Hippocampal formation (tissue), 2 donors: ENCODE data around the gene TMEM86B.

Experiments used
- DNase-seq, 2 donors: peaks; one replicate each; lab custom pipeline; 2025; lab: John Stamatoyannopoulos, UW

TMEM86B gene

DNA sequence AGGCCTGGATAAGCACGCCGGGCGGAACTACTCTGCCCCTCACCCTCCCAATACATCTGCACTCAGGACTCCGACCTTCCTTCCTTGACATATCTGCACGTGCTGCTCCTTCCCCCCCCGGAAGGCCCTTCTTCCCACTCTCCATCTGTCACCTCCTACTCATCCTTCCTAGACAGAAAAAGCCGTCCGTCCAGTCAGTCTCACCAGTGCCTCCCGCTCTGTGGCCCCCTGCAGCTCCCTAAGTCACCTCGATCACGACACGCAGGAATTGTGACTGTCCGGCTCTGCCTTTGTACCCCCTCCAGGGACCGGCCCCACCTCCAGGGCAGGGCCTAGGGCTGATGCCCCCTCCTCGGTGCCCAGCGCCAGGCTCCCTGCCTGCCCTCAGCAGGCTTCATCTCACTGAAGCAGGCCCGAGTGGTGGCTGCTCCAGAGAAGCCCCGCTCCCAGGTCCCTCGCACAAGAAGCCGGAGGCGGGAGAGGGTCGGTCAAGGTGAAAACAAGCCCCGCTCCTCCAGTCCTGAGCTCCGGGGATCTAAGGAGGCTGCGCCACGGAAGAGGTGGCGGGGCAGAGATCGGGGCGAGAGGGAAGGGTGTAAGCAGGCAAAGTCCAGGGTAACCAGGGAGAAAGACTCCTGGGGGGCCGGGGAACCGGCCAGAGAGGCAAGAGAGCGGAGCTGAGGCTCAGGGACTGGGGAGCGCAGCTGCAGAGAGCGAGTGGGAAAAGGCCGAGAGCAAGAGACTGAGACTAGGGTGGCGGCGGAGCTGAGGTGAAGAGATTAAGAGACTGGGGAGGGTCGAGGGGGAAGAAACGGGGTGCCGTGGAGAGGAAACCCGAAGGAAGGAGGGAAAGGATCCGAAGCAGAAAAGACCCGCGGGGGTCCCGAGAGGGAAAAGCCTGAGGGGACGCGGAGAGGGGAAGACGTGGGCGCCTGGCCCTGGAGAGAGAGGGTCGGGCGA is 29.2 kb upstream of the TMEM86B start:
- DNase-seq: no peak

DNA sequence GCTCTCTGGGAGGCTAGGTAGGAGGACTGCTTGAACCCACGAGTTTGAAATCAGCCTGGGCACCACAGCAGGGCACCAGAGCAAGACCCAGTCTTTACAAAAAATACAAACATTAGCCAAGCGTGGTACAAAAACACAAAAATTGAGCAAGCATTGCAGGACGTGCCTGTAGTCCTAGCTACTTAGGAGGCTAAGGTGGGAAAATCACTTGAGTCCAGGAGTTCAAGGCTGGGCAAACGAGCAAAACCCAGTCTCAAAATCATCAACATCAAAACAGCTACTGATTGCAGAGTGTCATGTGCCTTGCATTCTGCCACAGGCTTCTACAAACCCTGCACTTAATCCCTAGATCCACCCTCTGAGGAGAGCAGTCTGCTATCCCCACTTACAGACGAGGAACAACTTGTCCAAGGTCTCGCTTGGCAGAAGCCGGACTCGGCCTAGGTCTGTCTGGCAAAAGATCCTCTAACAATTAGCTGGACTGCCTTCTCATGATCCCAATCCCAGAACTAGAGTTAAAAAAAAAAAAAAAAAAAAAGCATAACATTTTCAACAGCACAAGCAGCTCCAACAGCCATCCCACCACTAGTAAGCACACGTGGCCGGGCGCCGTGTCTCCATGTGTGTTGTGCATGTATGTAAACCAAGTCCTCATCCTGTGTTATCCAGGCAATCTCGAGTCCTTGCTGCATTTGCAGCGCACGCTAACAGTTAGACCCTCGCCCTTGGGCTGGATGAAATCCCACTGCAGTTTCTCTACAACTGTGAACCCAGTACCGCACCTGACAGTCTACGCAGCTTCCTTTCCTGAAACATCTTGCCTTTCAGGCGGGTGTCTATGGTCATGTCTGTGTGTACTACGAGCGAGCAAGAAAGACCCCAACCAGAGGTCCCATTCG is 28.2 kb upstream of the TMEM86B start:
- DNase-seq: no peak

DNA sequence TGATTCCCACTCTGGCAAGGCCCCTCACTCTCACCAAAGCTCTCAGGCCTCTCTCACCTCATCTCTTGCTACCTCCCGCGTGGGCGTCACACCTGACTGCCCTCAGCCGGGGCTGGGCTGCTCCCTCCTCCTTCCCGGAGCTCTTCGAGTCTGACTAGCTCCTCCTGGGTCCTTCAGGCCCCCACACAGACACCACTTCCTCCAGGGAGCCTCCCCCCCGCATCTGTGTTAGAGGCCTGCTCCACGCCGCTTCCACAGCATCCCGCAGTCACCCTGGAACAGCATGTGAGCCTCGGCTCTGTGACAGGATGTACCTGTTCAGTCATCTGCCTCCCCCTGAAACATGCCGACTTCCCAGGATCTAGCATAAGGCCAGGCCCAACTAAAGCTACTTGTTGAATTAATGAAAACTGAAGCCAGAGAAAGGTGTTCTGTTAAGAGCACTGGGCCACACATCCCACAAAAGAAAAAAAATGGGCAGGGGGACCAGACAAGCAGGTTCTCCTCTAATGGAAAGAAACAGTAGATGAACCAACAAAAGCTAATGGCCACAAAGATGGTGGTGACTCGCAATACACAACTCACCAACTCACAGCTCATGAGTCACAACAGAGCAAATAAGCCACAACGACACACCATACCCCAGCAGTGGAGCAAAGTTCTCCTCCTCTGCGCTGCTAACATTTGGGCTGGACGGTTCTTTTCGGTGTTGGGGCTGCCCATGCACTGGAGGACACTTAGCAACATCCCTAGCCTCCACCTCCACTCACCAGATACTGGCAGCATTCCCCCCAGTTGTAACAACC is 27.3 kb upstream of the TMEM86B start:
- no peak for DNase-seq

DNA sequence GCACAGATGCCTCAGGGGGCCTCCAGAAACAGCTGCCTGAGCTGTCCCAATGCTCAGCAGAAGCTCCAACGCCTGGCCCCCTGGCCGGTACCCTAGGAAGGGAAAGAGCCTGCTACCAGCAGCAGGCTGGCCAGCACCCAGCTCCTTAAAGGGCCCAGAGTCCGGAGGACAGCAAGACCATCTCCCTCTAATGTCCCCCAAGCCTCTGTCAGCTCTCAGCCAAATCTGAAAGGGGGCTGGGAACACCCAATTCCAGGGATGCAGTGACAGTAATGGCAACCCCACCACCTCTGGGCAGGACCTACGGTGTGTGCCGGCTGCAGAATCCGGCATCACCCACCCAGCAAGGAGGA is 26.0 kb upstream of the TMEM86B start:
- DNase-seq: no peak

DNA sequence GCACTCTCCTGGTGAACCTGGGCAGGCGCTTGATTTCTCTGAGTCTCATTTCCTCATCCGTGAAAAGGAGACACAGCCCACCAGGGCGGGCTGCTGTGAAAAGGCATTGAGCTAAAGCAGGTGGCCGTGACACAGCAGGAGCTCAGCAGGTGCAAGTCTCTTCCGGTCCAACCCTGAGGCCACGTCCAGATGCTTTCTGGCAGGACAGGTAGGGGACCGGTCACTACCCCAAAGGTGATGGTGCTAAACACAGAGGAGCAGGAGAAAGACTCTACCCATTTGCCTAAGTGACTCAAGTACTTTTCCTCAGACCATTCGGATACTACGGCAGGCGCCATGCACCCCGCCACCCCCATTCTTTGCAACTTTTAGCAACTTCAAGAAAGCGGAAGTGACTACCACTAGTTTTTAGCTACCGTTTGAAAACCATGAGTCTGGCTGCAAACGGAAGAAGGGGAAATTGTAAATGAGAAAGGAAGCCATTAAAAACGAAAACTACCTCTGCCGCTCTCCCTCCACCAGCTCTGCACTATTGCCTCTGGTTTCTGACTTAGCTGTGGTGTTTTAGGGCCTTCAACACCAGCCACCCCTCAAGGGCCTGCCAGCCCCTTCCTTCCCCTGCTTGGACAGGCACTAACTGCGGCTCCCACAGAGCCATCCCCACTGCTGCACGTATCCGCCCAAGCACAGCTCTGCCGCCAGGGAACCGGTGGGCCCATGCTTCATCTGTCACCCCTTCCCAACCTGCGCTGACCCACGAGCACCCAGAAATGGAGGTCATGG is 25.5 kb upstream of the TMEM86B start:
- DNase-seq: no peak

DNA sequence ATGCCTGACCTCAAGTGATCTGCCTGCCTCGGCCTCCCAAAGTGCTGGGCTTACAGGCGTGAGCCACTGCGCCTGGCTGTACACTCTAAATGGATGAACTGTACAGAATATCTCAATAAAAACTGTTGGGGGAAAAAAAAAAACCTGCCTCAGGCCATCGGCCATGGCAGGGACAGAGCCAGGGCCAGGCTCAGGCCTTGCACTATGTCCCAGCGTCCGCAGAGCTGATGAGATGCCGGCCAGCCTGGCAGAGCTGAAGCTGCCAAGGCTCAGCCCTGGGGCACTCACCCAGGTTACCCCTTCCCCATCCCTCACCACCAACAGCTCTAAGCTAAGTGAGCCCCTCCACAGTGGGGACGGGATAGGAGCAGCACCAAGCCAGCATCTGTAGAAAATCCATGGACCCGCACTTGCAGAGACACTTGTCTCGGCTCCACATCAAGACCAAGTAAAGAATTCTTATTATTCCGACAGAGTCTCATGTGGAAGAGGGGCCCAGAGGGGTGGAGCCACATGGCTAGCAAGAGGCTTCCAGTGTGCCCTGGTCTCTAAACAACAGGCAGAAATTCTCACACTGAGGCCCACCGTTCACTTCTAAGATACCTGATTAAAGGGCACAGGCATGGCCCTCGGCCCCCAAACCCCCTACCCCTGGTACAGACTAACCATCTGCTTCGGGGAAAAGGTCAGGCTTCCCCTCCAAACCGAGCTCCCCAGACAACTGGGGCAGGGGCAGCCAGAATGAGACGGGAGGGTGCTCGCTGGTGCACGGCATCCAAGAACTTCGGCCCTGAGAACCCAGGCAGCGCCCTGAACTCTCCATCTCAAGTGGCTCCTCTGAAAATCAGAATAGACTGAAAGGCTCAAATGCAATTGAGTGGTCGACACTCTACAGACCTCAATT is 24.4 kb upstream of the TMEM86B start:
- DNase-seq: no peak

DNA sequence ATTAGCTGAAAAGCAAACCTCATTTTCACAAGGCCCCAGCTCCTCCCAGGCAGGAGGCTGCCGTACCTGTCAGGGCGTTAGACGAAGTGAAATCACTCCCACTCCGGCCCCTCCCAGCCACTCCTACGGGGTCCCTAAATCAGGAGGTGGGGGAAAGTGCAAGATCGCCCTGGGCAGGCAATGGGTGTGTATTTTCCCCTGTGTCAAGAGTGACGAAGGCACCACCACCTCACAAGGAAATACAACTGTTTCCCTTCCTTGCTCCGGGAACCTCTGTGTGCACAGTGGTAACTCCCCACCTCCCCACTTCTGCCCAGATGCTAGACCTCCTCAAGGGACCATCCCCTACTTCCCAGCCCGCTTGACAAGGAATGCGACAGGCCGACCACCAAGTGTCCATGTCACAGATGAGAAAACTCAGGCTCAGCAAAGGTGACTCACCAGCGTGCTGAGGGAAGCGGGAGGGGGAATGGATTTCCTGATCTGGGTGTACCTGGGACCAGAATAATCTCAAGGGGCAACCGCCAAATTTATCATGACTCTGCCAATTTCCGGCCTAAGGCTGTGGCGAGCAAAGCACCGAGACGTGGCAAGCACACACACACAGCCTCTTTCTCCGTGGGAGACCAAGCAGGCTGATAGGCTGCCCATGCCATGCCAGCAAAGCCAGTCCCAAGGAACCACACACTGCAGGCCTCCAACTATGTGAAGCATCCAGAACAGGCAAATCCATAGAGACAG is 22.9 kb upstream of the TMEM86B start:
- no peak for DNase-seq

DNA sequence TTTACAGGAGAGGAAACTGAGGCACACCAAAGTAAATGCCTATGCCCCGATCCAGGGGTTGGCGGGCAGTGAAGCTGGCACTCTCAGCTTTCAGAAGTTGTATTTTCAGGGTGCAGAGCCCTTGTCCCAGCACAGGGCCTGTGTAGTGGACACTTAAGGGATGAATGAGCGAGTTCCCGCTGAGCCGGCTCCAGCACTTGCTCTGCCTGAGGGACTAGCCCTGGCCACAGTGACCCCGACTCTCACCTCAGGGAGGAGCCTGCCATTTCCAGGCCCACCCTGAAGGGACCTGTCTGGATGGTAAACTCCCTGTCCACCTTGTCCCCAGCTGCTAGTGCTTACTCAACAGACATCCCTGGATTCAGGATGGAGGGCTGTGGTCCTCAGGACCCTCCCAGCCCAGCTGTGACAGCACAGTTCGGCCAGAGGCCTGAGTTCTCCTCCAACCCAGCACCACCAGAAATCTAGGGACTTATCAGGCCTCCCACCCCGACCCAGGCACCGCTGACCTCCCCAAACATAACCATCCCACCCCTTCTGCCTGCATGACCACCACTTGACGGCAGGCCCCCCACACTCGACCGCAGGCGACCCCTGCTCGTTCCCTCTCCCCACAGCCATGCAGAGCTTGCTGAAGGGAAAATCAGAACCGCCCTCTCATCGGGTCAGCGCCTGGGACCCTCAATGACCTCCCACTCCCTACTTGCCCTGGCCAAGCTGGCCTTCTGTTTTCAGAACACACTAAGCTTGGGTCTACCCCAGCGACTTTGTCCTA is 21.9 kb upstream of the TMEM86B start:
- DNase-seq: no peak

DNA sequence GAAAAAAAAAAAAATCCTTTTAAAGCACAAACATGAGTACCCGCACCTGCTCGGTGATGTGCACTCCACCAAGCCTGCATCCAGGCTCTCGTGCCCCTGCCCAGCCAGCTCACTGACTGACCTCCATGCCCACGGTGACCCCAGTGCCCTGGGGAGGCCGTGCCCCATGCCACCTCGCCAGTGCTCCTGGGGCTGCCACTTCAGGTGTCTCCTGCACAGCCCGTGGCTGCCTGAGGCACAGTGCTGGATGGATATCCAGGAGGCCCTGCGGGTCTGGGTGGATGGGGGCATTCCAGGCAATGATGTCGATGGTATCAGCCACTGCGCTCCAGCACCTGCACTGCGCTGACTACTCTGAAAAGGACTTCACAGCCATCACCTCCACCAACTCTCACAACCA is 21.3 kb upstream of the TMEM86B start:
- DNase-seq: no peak

DNA sequence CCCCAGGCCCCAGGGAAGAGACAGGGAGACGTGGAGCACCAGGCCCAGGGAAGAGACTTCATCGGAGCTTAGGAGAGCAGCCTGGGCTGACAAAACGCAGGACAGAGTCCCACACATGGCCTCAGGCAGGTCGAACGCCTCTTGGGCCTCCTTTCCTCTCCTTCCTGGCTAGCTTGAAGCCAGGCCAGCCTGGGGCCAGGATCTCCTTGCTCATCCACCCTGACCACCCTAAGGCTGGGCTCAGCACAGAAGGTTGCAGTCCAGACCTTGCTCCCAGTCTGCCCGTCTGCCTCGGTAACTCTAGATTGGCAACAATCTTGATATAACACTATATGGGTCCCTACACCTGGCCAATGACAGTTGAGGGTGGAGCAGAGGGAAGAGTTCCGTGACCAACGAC is 20.1 kb upstream of the TMEM86B start:
- DNase-seq: no peak

DNA sequence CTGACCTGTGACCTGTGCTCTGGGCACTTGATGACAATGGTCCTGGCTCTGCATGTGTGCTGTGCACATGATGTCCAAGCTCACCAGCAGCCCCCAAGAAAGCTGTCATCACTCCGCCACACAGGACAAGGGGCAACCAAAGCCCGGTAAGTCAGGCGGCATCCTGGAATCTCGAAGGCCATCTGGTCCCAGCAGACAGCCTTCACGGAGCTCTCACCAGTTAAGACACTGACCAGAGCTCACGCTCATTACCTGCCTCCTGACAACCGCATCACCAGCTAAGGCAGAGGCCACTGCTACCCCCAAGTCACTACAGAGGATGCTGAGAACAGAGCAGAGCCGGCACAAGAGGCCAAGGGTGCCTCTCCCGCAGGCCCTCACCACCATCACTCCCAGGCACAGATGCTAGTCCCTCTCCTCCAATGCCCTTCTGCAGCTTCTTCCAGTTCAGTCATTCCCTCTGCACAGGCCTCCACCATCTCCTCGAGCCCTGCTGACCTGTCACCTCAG is 19.7 kb upstream of the TMEM86B start:
- DNase-seq: no peak

DNA sequence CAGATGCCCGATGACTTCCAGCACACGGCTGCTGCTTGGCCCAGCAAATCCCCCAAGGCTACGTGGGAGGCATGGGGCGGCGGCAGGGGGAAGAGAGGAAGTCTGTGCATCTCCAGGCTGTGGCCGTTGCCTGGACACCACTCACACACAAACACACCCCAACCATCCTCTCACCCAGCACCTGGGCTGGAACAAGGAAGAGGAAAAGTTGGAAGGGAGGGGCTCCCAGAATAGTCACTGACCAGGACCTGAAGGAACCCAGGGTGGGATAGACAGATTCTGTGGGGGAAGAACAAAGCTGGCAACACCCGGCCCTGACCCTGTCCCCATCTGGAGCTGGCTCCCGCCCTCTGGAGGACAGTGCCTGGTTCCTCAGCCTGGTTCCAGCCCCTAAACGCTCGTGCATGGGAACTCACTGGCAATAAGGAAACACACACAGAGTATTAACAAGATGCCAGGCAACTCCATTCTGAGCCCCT is 19.1 kb upstream of the TMEM86B start:
- no peak for DNase-seq

DNA sequence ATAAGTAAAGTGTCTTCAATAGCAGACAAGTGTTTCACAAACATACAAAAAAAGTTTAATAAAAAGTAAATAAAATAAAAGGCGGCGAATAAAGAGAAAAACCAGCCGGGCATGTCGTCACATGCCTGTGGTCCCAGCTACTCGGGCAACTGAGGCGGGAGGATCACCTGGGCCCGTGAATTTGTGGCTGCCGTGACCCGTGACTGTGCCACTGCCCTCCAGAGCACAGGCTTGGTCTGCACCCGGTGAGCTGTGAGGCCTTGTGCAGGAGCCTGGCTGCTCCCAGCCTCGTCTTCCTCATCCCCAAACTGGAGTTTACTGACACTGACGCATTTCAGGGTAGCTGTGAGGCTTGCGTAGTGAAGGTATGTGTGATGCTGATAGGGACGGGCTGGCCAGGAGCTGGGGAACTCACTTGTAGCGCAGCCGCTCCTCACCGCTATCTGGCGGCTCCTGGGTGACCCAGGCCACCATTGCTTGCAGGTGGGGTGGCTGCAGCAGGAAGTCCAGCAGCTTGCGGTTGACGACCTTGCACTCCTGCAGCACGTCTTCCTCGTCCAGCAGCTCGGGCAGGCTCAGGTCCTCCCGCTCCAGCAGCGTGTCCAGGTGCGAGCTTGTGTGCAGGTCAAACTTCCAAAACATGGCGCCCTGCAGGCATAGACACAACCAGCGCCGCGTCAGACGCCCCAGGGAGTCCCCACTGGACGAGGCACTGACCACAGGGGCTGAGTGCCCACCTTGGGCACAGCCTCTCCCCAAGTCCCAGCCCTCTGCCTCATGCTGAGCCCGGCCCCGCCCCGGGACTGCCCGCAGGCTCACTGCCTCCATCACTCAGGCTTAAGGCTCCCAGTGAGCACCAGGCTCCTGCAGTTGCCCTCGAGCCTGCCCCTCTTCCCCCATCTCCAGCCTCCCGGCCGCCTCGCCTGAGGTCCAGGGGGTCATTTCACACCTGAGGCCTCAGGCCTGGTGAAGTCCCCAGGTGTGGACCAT is 18.2 kb upstream of the TMEM86B start:
- DNase-seq: no peak

DNA sequence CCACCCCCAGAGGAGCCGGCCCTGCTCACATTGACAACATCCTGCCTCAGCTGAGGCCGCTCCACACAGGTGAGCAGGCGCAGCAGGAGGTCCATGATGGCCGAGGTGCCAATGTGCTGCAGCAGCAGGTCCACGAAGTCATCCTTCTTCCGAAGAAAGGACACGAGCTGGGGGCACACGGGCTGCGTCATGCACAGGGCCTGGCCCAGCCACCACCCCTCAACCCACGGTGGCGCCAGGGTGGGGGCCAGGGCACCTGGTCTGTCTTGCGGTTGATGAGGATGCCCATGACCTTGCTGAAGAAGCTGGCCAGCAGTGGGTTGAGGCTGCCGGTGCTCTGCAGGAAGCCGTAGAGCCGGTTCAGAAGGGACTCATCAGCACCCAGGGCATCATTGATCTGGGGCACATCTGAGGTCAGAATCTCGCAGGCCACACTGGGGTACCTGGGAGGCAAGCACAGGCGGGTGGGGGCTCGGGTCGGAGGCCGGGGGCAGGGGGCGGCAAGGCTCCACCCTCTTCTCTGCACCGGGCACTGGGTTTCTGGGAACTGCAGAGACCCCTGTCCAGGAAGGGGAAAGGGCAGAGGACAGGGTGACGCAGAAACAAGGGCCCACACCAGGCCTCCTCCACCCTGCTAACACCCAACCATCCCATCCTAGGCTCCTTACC is 16.8 kb upstream of the TMEM86B start:
- no peak for DNase-seq

DNA sequence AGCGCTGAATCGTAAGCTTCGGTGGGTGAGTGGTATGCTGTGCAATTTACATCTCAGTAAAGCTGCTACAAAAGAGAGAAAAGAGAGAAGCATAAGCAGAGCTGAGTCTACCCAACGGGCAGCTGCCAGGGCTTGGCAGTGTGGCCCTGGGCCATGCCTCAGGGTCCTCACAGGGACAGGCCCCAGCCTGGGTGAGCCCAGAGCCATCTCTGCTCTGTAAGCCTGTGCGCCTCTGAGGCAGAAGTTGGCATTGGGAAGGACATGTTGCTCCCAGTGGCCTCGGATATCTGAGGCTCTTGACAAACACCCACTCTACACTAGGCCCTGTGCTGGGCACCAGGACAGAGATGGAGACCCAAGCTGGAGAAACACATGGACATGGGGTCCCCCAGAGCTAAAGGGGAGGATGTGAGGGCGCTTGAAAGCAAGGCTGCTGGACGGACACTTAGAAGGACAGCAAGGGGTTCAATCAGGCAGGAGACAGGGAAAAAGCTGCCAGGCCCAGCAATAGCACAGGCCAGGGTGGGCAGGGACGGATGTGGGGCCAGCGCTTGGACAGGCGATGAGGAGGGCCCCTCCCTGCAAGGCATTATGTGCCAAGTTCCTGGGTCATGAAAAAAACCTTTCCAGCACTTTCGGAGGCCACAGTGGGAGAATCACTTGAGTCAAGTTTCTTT is 15.6 kb upstream of the TMEM86B start:
- DNase-seq: no peak

DNA sequence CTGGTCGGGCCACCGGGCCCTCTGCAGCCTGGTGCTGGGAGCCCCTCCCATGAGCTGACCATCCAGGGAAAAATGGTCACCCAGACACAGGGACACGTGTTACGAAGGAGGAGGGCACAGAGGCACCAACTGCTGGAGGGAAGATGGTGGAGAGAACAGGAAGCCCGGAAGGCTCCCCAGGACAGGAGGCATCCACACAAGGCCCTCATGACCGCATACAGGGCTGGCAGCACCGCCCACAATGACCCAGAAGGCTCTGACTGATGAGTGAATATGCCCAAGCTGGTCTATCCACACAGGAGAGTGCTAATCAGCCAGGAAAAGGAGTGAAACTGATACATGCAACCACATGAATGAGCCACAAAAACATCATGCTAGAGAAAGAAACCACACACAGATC is 14.0 kb upstream of the TMEM86B start:
- DNase-seq: no peak
